A673 (cell line): ENCODE results near the gene SUGP2. TPM values are rescaled to one million over a fixed set of nuclear protein-coding genes. Genes with fewer than 3 reads are reported as not detected.
"Not testable (repeated sequence)": the region's sequence is repeated elsewhere in the genome, so short reads cannot be mapped to it uniquely, and the experiment has no call there.

Source experiments
- BruUV-seq: library from RNA; stranded (reverse); fragments of 400-500 nt; replicated peaks from 2 replicates; lab custom pipeline; 2021; lab: Mats Ljungman, UMichigan
- CTCF ChIA-PET: fragments of 300-600 bp; sonication (Branson Sonifier 250); formaldehyde crosslinking; loops from one replicate; lab custom pipeline; 2022; ENCODE audit warnings: antibody characterized with exemption; lab: Charles Lee
- POLR2A ChIA-PET: fragments of 300-600 bp; sonication (Branson Sonifier 250); formaldehyde crosslinking; loops from one replicate; lab custom pipeline; 2022; ENCODE audit warnings: antibody characterized with exemption; ENCODE audit not compliant: low non-redundant PET; lab: Charles Lee
- DNase-seq: peaks from one replicate; pipeline ENCODE4 v3.0.0-alpha.2; 2015; ENCODE audit warnings: low spot score
- H3K27ac ChIP-seq: fragments of 200-600 bp; sonication (generic); 2 replicates; pipeline ENCODE4 v1.5.1; 2016; ENCODE audit warnings: mixed run types, low read depth, mild to moderate bottlenecking, mixed read lengths, antibody characterized with exemption, low read length; ENCODE audit not compliant: poor library complexity, severe bottlenecking
- H3K27me3 ChIP-seq: fragments of 200-600 bp; sonication (generic); replicated peaks from 2 replicates; pipeline ENCODE4 v1.6.1; 2017; ENCODE audit warnings: mixed run types, low read depth, mild to moderate bottlenecking, mixed read lengths, antibody characterized with exemption, low read length; ENCODE audit not compliant: insufficient read depth, poor library complexity
- H3K36me3 ChIP-seq: fragments of 200-600 bp; sonication (generic); 2 replicates; pipeline ENCODE4 v1.6.1; 2016; ENCODE audit warnings: mixed run types, mild to moderate bottlenecking, mixed read lengths, antibody characterized with exemption, low read length; ENCODE audit not compliant: insufficient read depth, poor library complexity, severe bottlenecking
- H3K4me1 ChIP-seq: fragments of 200-600 bp; sonication (generic); 2 replicates; pipeline ENCODE4 v1.6.1; 2017; ENCODE audit warnings: mixed run types, mild to moderate bottlenecking, mixed read lengths, antibody characterized with exemption, low read length; ENCODE audit not compliant: insufficient read depth, poor library complexity, severe bottlenecking
- H3K4me3 ChIP-seq: fragments of 200-600 bp; sonication (generic); 2 replicates; pipeline ENCODE4 v1.5.1; 2016; ENCODE audit warnings: low read depth, mixed run types, mild to moderate bottlenecking, mixed read lengths, low read length; ENCODE audit not compliant: poor library complexity, severe bottlenecking
- H3K9me3 ChIP-seq: fragments of 200-600 bp; sonication (generic); 2 replicates; pipeline ENCODE4 v1.6.1; 2016; ENCODE audit warnings: mixed run types, low read depth, mild to moderate bottlenecking, mixed read lengths, antibody characterized with exemption, low read length; ENCODE audit not compliant: poor library complexity, severe bottlenecking
- EZH2 ChIP-seq: fragments of 200-600 bp; sonication (generic); IDR thresholded peaks from 2 replicates; pipeline ENCODE4 v1.6.1; 2017; ENCODE audit warnings: borderline replicate concordance, low read depth, mild to moderate bottlenecking, mixed read lengths, antibody characterized with exemption, low read length; ENCODE audit not compliant: poor library complexity, severe bottlenecking
- intact Hi-C: fragments of 100-400 bp; cut with micrococcal nuclease; formaldehyde crosslinking; loops from one replicate; pipeline ENCODE4 v1.10.0; 2022; ENCODE audit not compliant: unreplicated experiment
- total RNA-seq: library from RNA; stranded (reverse); gene quantifications from 2 replicates; pipeline ENCODE4 v1.2.3, GENCODE V29; 2021
- TF ChIP-seq, protein P1 (sequence below): fragments of 300-800, 200-600 bp; sonication (generic); conservative IDR thresholded peaks from 2 replicates; pipeline ENCODE4 v1.5.1; 2017; ENCODE audit warnings: low read depth, mild to moderate bottlenecking, antibody characterized with exemption, low read length, moderate library complexity, mixed read lengths

Gene SUGP2
- total RNA-seq, 1 experiment from 2014 or later: 120 TPM

- CTCF ChIA-PET: no interaction called here
- Histone ChIP-seq H3K27me3 (no peaks in the 10 kb centered on the region), H3K4me1 (no peaks in the 10 kb centered on the region), H3K36me3 (no peaks in the 10 kb centered on the region), H3K27ac (no peak overlapping the region), H3K4me3 (no peak overlapping the region), H3K9me3 (no peaks in the 10 kb centered on the region)
- TF ChIP-seq, protein P1, sequence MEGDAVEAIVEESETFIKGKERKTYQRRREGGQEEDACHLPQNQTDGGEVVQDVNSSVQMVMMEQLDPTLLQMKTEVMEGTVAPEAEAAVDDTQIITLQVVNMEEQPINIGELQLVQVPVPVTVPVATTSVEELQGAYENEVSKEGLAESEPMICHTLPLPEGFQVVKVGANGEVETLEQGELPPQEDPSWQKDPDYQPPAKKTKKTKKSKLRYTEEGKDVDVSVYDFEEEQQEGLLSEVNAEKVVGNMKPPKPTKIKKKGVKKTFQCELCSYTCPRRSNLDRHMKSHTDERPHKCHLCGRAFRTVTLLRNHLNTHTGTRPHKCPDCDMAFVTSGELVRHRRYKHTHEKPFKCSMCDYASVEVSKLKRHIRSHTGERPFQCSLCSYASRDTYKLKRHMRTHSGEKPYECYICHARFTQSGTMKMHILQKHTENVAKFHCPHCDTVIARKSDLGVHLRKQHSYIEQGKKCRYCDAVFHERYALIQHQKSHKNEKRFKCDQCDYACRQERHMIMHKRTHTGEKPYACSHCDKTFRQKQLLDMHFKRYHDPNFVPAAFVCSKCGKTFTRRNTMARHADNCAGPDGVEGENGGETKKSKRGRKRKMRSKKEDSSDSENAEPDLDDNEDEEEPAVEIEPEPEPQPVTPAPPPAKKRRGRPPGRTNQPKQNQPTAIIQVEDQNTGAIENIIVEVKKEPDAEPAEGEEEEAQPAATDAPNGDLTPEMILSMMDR: no peak
- no peak for TF ChIP-seq EZH2
- BruUV-seq: no TSS peak
- POLR2A ChIA-PET: no interaction called here
- DNase-seq: no peak
- intact Hi-C loops: no loop called here
Observed at GRCh38 chr19:18955042-18955441, 78.3 kb downstream of the SUGP2 start.

GRCh38 chr19:18954094-18954493 is 79.2 kb downstream of the SUGP2 start:
- H3K27me3 ChIP-seq: no peaks in the 10 kb centered on the region
- H3K4me3 ChIP-seq: no peak overlapping the region
- TF ChIP-seq EZH2: no peak
- TF ChIP-seq, protein P1: no peak
- CTCF ChIA-PET: no interaction called here
- no peaks in the 10 kb centered on the region for H3K9me3 ChIP-seq
- no peaks in the 10 kb centered on the region for H3K4me1 ChIP-seq
- BruUV-seq: no TSS peak
- intact Hi-C loops: no loop called here
- POLR2A ChIA-PET: no interaction called here
- H3K36me3 ChIP-seq: no peaks in the 10 kb centered on the region
- H3K27ac ChIP-seq: no peak overlapping the region
- DNase-seq: no peak

GRCh38 chr19:18952364-18953003 is 80.8 kb downstream of the SUGP2 start:
- intact Hi-C loops, H3K27ac ChIP-seq, BruUV-seq, H3K4me1 ChIP-seq, H3K27me3 ChIP-seq, H3K4me3 ChIP-seq, H3K36me3 ChIP-seq, DNase-seq, CTCF ChIA-PET, POLR2A ChIA-PET, H3K9me3 ChIP-seq: not testable (repeated sequence)

DNA sequence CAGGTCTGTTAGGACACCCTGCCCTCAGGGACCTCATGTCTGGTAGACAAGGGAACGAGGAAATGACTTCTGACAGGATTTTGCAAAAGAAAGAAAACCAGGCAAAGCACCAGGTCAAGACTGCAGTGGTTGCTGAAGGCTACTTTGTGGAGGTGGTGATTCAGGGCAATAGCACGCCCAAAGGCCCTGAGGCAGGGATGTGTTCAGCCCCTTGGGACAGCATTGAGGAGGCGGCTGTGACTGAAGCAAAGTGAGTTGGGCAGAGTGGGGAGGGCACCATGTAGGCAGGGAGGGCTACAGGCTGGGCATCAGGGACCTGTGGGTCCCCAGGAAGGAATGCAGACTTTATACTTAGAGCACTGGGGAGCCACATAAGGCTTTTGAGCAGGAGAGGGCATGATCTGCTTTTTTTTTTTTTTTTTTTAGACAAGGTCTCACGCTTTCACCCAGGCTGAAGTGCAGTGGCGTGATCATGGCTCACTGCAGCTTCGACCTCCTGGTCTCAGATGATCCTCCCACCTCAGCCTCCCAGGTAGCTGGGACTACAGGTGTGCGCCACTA is 81.5 kb downstream of the SUGP2 start:
- H3K27ac ChIP-seq: no peak overlapping the region
- H3K4me1 ChIP-seq: no peaks in the 10 kb centered on the region
- H3K36me3 ChIP-seq: no peaks in the 10 kb centered on the region
- TF ChIP-seq, protein P1: no peak
- no peak for TF ChIP-seq EZH2
- ChIA-PET POLR2A (no interaction called here), CTCF (no interaction called here)
- no peaks in the 10 kb centered on the region for H3K9me3 ChIP-seq
- H3K27me3 ChIP-seq: no peaks in the 10 kb centered on the region
- no peak for DNase-seq
- H3K4me3 ChIP-seq: no peak overlapping the region
- intact Hi-C loops: no loop called here
- no TSS peak for BruUV-seq
